ENCODE measurements around the gene KIF5A. TPM values are rescaled to one million over a fixed set of nuclear protein-coding genes. Genes with fewer than 3 reads are reported as not detected.
A peak's percentile ranks its signal among the peaks of the same experiment; 100 is the strongest.

Gene KIF5A
- total and polyA plus RNA-seq, 2 of the 13 experiments (the other 11 are each of a cell fraction or from before 2014, with no cell fraction given), result 1.6 to 11.9 TPM

GRCh38 chr12:57583008-57583831 is 33.4 kb downstream of the KIF5A start (continued):
- TF ChIP-seq SIN3A (IDR thresholded peaks at IDR 0.05; ENCODE audit: borderline replicate concordance, low read depth, low read length) (no peak), HOXA3 (CRISPR knock-in tag; IDR thresholded peaks at IDR 0.05) (peak; percentile 62), RXRB (CRISPR knock-in tag; IDR thresholded peaks at IDR 0.05; ENCODE audit: borderline replicate concordance) (peak; percentile 85), ZNF160 (CRISPR knock-in tag; IDR thresholded peaks at IDR 0.05) (no peak), FIP1L1 (IDR thresholded peaks at IDR 0.05; ENCODE audit: borderline replicate concordance, insufficient read depth, low read depth, low read length) (no peak), PHF20 (CRISPR knock-in tag; IDR thresholded peaks at IDR 0.05) (no peak), RARA (CRISPR knock-in tag; IDR thresholded peaks at IDR 0.05) (no peak), KDM1A (CRISPR knock-in tag; IDR thresholded peaks at IDR 0.05) (no peak), ZFP91 (CRISPR knock-in tag; IDR thresholded peaks at IDR 0.05; ENCODE audit: borderline replicate concordance) (peak; percentile 53; the same call in 1 of the 2 replicates), FOSL2 (CRISPR knock-in tag; IDR thresholded peaks at IDR 0.05) (peak; percentile 28), BHLHE40 (IDR thresholded peaks at IDR 0.05; ENCODE audit: low read length) (peak; percentile 46; the same call in 1 of the 2 replicates), ZNF253 (CRISPR knock-in tag; IDR thresholded peaks at IDR 0.05; ENCODE audit: borderline replicate concordance) (0 out of 2 replicates have a peak, but pooled peaks have one; percentile 56), ZNF773 (CRISPR knock-in tag; IDR thresholded peaks at IDR 0.05; ENCODE audit: borderline replicate concordance) (no peak), XRCC5 (optimal IDR thresholded peaks at IDR 0.05; ENCODE audit: low read length) (peak; percentile 49)
- TF ChIP-seq, protein P1, sequence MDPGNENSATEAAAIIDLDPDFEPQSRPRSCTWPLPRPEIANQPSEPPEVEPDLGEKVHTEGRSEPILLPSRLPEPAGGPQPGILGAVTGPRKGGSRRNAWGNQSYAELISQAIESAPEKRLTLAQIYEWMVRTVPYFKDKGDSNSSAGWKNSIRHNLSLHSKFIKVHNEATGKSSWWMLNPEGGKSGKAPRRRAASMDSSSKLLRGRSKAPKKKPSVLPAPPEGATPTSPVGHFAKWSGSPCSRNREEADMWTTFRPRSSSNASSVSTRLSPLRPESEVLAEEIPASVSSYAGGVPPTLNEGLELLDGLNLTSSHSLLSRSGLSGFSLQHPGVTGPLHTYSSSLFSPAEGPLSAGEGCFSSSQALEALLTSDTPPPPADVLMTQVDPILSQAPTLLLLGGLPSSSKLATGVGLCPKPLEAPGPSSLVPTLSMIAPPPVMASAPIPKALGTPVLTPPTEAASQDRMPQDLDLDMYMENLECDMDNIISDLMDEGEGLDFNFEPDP (CRISPR knock-in tag; conservative IDR thresholded peaks at IDR 0.05), result no peak
- TF ChIP-seq, protein P2, sequence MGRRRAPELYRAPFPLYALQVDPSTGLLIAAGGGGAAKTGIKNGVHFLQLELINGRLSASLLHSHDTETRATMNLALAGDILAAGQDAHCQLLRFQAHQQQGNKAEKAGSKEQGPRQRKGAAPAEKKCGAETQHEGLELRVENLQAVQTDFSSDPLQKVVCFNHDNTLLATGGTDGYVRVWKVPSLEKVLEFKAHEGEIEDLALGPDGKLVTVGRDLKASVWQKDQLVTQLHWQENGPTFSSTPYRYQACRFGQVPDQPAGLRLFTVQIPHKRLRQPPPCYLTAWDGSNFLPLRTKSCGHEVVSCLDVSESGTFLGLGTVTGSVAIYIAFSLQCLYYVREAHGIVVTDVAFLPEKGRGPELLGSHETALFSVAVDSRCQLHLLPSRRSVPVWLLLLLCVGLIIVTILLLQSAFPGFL (CRISPR knock-in tag; IDR thresholded peaks at IDR 0.05), result no peak
- TF ChIP-seq, protein P3, sequence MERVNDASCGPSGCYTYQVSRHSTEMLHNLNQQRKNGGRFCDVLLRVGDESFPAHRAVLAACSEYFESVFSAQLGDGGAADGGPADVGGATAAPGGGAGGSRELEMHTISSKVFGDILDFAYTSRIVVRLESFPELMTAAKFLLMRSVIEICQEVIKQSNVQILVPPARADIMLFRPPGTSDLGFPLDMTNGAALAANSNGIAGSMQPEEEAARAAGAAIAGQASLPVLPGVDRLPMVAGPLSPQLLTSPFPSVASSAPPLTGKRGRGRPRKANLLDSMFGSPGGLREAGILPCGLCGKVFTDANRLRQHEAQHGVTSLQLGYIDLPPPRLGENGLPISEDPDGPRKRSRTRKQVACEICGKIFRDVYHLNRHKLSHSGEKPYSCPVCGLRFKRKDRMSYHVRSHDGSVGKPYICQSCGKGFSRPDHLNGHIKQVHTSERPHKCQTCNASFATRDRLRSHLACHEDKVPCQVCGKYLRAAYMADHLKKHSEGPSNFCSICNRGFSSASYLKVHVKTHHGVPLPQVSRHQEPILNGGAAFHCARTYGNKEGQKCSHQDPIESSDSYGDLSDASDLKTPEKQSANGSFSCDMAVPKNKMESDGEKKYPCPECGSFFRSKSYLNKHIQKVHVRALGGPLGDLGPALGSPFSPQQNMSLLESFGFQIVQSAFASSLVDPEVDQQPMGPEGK (CRISPR knock-in tag; IDR thresholded peaks at IDR 0.05), result peak; percentile 61; the same call in 1 of the 2 replicates
- TF ChIP-seq, protein P4, sequence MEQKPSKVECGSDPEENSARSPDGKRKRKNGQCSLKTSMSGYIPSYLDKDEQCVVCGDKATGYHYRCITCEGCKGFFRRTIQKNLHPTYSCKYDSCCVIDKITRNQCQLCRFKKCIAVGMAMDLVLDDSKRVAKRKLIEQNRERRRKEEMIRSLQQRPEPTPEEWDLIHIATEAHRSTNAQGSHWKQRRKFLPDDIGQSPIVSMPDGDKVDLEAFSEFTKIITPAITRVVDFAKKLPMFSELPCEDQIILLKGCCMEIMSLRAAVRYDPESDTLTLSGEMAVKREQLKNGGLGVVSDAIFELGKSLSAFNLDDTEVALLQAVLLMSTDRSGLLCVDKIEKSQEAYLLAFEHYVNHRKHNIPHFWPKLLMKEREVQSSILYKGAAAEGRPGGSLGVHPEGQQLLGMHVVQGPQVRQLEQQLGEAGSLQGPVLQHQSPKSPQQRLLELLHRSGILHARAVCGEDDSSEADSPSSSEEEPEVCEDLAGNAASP (CRISPR knock-in tag; IDR thresholded peaks at IDR 0.05; ENCODE audit: borderline replicate concordance), result peak; percentile 95; the same call in 1 of the 2 replicates
